Glutamatergic neuron (in vitro differentiated cells): ENCODE measurements around the gene MR1. TPM values are rescaled to one million over a fixed set of nuclear protein-coding genes. Genes with fewer than 3 reads are reported as not detected.
"Not testable (repeated sequence)": the region's sequence is repeated elsewhere in the genome, so short reads cannot be mapped to it uniquely, and the experiment has no call there.

Source experiments
- DNase-seq: peaks from one replicate; pipeline ENCODE4 v3.0.0; 2022
- H3K27ac Mint-ChIP-seq: one replicate; pipeline ENCODE4 v1.8.0; 2020; ENCODE audit warnings: mild to moderate bottlenecking, mixed read lengths, inconsistent platforms; ENCODE audit not compliant: unreplicated experiment
- H3K27me3 Mint-ChIP-seq: one replicate; pipeline ENCODE4 v1.8.0; 2020; ENCODE audit warnings: mild to moderate bottlenecking, moderate library complexity, mixed read lengths, inconsistent platforms; ENCODE audit not compliant: unreplicated experiment
- H3K36me3 Mint-ChIP-seq: one replicate; pipeline ENCODE4 v1.8.0; 2020; ENCODE audit warnings: mild to moderate bottlenecking, mixed read lengths, inconsistent platforms; ENCODE audit not compliant: unreplicated experiment
- H3K4me1 Mint-ChIP-seq: one replicate; pipeline ENCODE4 v1.8.0; 2020; ENCODE audit warnings: mild to moderate bottlenecking, low read depth, mixed read lengths, inconsistent platforms; ENCODE audit not compliant: unreplicated experiment
- H3K4me3 Mint-ChIP-seq: one replicate; pipeline ENCODE4 v1.8.0; 2020; ENCODE audit warnings: mild to moderate bottlenecking, mixed read lengths, inconsistent platforms; ENCODE audit not compliant: unreplicated experiment
- H3K9me3 Mint-ChIP-seq: one replicate; pipeline ENCODE4 v1.8.0; 2020; ENCODE audit warnings: mild to moderate bottlenecking, moderate library complexity, mixed read lengths, inconsistent platforms; ENCODE audit not compliant: unreplicated experiment
- CTCF ChIP-seq: fragments of 200-600 bp; sonication (generic); IDR thresholded peaks from one replicate; pipeline ENCODE4 v1.5.0; 2021; ENCODE audit not compliant: partially characterized antibody, unreplicated experiment
- total RNA-seq: library from RNA; stranded (reverse); fragmentation: NEBNext Ultra II Directional; extraction: Animal tissue kit (Norgen Biotek cat#: 25700); gene quantifications from one replicate; pipeline ENCODE4 v1.2.1, GENCODE V29; 2021; ENCODE audit not compliant: unreplicated experiment

The MR1 gene
- total RNA-seq, 1 donor from 2014 or later: not detected

GRCh38 chr1:181028196-181028595 is 5.6 kb upstream of the MR1 start:
- Mint-ChIP-seq H3K27ac (no peak overlapping the region), H3K9me3 (peaks cover 6% of the 10 kb centered on the region), H3K27me3 (peaks cover 1% of the 10 kb centered on the region), H3K4me1 (peaks cover 8% of the 10 kb centered on the region), H3K36me3 (no peaks in the 10 kb centered on the region), H3K4me3 (no peak overlapping the region)
- DNase-seq: no peak
- TF ChIP-seq CTCF: no peak

- H3K4me3 Mint-ChIP-seq: no peak overlapping the region
- no peak for TF ChIP-seq CTCF
- H3K27me3 Mint-ChIP-seq: peaks cover 2% of the 10 kb centered on the region
- H3K27ac Mint-ChIP-seq: no peak overlapping the region
- no peak for DNase-seq
- no peaks in the 10 kb centered on the region for H3K36me3 Mint-ChIP-seq
- peaks cover 2% of the 10 kb centered on the region for H3K9me3 Mint-ChIP-seq
- peaks cover 8% of the 10 kb centered on the region for H3K4me1 Mint-ChIP-seq
Measured at GRCh38 chr1:181028615-181029014, 5.2 kb upstream of the MR1 start.

- Mint-ChIP-seq H3K27me3 (peaks cover 2% of the 10 kb centered on the region), H3K4me3 (no peak overlapping the region), H3K27ac (no peak overlapping the region), H3K4me1 (no peaks in the 10 kb centered on the region), H3K9me3 (no peaks in the 10 kb centered on the region), H3K36me3 (no peaks in the 10 kb centered on the region)
- TF ChIP-seq CTCF: no peak
- no peak for DNase-seq
Measured at GRCh38 chr1:181032535-181032934, 1.2 kb upstream of the MR1 start.

- no peak for TF ChIP-seq CTCF
- no peaks in the 10 kb centered on the region for H3K36me3 Mint-ChIP-seq
- H3K9me3 Mint-ChIP-seq: no peaks in the 10 kb centered on the region
- no peaks in the 10 kb centered on the region for H3K4me1 Mint-ChIP-seq
- no peak overlapping the region for H3K27ac Mint-ChIP-seq
- DNase-seq: no peak
- no peak overlapping the region for H3K4me3 Mint-ChIP-seq
- H3K27me3 Mint-ChIP-seq: peaks cover 4% of the 10 kb centered on the region
Measured at GRCh38 chr1:181033128-181033798, 520 bp upstream of the MR1 start.

GRCh38 chr1:181035210-181035609 is 1.4 kb downstream of the MR1 start:
- not testable (repeated sequence) for H3K27ac Mint-ChIP-seq, H3K9me3 Mint-ChIP-seq, H3K4me3 Mint-ChIP-seq, H3K4me1 Mint-ChIP-seq, DNase-seq, H3K36me3 Mint-ChIP-seq, H3K27me3 Mint-ChIP-seq
